T-helper 1 cell treated with Interleukin-12 subunit alpha and Interleukin-12 subunit beta and Interleukin-4 antibody, amounts not matched to agents 30 μg/mL and 1 μg/mL, for 36 hours (primary cell): ENCODE measurements around the gene PIWIL4.
"Not testable (repeated sequence)": the region's sequence is repeated elsewhere in the genome, so short reads cannot be mapped to it uniquely, and the experiment has no call there.

Source experiments
- H3K27ac Mint-ChIP-seq: one replicate; pipeline ENCODE4 v1.8.0; 2021; ENCODE audit warnings: mild to moderate bottlenecking, mixed read lengths
- H3K27me3 Mint-ChIP-seq: one replicate; pipeline ENCODE4 v1.8.0; 2021; ENCODE audit warnings: low read depth, mixed read lengths
- H3K36me3 Mint-ChIP-seq: one replicate; pipeline ENCODE4 v1.8.0; 2021; ENCODE audit warnings: low read depth, mixed read lengths
- H3K4me1 Mint-ChIP-seq: one replicate; pipeline ENCODE4 v1.8.0; 2021; ENCODE audit warnings: low read depth, mixed read lengths
- H3K4me3 Mint-ChIP-seq: one replicate; pipeline ENCODE4 v1.8.0; 2021; ENCODE audit warnings: mild to moderate bottlenecking, moderate library complexity, mixed read lengths
- H3K9me3 Mint-ChIP-seq: one replicate; pipeline ENCODE4 v1.8.0; 2021; ENCODE audit warnings: mixed read lengths

The PIWIL4 gene

DNA sequence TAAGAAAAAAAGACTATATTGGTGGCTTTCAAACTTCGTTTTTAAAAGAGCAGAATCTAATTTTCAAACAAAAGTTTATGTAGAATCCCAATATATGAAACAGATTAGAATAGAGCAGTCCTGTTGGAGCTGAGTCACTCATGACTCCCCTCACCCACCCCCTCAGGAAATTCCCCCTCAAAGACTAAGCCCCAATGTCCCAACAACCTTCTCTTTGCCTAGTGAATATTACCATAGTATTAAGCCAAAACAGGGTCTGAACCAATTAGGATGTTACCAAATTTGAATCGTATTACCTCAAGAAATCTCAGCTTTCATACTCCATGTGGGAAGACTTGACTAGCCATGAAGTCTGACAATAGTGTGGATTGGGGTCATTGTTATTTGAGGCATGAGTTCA lies 7.8 kb upstream of the PIWIL4 start:
- Mint-ChIP-seq H3K27me3 (no peaks in the 10 kb centered on the region), H3K4me3 (no peak overlapping the region), H3K27ac (no peak overlapping the region), H3K36me3 (no peaks in the 10 kb centered on the region), H3K9me3 (no peaks in the 10 kb centered on the region), H3K4me1 (no peaks in the 10 kb centered on the region)

DNA sequence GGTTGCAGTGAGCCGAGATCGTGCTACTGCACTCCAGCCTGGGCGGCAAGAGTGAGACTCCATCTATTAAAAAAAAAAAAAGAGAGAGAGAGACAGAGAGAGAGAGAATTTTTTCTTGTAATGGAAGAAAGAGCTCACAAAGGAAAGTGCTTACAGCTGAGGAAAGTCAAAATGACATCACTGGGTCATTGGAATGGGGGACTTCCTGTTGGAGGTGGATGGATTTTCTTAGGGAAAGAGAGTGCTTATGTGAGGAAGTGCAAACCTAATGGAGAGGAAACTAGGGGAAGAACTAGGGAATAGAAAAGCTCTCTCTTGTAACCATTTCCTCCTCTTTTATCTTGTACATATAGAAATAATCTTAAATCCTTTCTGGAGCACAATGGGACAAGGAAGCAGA lies 6.3 kb upstream of the PIWIL4 start:
- H3K27ac Mint-ChIP-seq, result no peak overlapping the region
- H3K36me3 Mint-ChIP-seq, result no peaks in the 10 kb centered on the region
- H3K4me3 Mint-ChIP-seq, result no peak overlapping the region
- H3K27me3 Mint-ChIP-seq, result no peaks in the 10 kb centered on the region
- H3K4me1 Mint-ChIP-seq, result no peaks in the 10 kb centered on the region
- H3K9me3 Mint-ChIP-seq, result no peaks in the 10 kb centered on the region

DNA sequence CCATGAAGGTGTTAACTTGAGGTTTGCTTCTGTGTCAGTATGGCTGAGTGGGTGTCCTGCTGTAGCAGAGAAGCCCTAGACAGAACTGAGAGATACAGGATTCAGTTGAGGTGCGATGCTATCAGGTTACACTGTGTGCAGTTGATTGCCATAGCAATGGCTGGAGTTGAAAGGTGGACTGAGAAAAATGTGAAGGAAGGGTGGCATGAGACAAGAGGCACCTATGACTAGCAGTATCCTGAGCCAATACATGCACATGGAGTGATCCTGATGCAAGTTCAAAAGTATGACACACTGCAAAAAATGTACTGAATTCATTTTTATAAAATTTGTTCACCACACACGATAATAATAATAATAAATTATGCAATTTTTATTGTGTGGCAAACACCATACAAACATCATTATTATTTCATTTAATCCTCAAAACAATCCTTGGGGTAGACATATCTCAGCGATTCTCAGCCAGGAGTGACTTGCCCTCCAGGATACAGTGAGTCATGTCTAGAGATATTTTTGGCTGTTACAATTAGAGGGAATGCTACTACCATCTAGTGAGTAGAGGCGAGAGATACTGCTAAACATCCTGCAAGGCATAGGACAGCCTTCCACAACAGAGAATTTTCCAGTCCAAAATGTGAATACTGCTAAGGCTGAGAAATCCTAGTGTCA lies 3.9 kb upstream of the PIWIL4 start:
- Mint-ChIP-seq H3K27me3 (no peaks in the 10 kb centered on the region), H3K9me3 (no peaks in the 10 kb centered on the region), H3K4me1 (no peaks in the 10 kb centered on the region), H3K36me3 (no peaks in the 10 kb centered on the region), H3K4me3 (no peak overlapping the region), H3K27ac (no peak overlapping the region)

DNA sequence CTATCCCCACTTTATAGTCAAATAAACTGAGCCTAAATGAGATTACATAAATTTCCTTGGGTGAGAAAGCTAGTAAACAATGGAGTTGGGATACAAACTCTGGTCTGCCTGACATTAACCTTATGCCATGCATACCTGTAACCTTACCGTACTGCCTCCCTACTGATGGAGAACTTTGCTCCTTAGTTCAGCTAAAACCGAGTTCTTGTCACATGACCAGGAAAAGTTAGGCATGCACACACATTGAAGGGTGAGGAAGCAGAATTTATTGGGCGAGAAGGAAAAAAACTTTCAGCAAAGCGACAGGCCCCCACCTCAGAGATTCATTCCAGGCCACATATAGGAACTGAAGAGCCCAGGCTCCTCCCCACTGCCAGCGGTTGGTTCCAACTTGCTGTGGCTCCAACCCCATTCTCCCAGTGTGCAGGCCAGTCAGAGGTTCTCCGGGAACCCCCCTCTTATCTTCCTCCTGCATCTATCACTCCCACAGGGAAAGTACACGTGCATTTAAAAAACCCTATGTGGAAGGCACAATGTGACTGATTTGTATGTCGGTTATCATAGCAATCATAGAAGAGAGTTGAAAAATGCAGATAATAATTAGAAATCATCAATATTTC lies 3.2 kb upstream of the PIWIL4 start:
- H3K4me3 Mint-ChIP-seq, result no peak overlapping the region
- H3K27me3 Mint-ChIP-seq, result no peaks in the 10 kb centered on the region
- H3K27ac Mint-ChIP-seq, result no peak overlapping the region
- no peaks in the 10 kb centered on the region for H3K4me1 Mint-ChIP-seq
- no peaks in the 10 kb centered on the region for H3K9me3 Mint-ChIP-seq
- no peaks in the 10 kb centered on the region for H3K36me3 Mint-ChIP-seq

DNA sequence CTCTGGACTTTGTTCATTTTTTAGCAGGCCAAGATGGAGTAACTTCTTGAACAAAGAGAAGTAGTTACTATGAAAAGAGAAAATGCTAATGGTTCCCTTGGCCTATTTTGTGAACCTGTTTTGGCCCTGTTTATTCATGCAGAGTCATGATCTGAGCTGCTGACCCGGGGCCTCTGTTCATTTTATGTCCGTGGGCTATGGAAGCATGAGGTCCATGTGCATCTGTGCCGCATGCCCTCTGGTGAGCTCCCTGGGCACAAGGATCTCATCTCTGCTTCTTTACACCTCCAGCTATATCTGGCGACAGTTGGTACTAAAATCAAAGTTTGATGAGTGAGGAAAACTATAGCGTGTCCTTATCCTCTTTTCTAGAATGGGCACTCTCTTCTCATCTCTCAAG lies 1.0 kb downstream of the PIWIL4 start:
- no peaks in the 10 kb centered on the region for H3K27me3 Mint-ChIP-seq
- no peaks in the 10 kb centered on the region for H3K9me3 Mint-ChIP-seq
- H3K4me3 Mint-ChIP-seq, result no peak overlapping the region
- no peaks in the 10 kb centered on the region for H3K4me1 Mint-ChIP-seq
- no peak overlapping the region for H3K27ac Mint-ChIP-seq
- no peaks in the 10 kb centered on the region for H3K36me3 Mint-ChIP-seq

DNA sequence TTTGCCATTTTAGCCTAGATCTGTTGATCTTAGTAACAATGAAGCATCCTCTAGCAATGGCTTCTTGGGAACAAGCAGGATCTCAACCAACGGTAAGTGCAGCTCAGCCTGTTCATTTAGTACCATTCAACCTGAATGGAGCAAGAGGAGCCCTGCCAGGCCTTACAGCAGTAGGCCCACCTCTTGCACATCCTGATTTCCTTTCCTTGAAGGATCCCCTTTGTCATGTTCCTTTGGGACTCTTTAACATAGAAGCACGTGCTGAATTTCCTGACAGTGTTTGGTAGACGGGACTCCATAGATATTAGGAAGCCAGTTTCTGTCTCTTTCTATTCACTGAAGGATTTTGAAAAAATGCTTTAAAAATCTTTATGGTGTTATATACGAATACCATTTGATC lies 1.5 kb downstream of the PIWIL4 start:
- Mint-ChIP-seq H3K36me3 (no peaks in the 10 kb centered on the region), H3K9me3 (no peaks in the 10 kb centered on the region), H3K27ac (no peak overlapping the region), H3K27me3 (no peaks in the 10 kb centered on the region), H3K4me1 (no peaks in the 10 kb centered on the region), H3K4me3 (no peak overlapping the region)

DNA sequence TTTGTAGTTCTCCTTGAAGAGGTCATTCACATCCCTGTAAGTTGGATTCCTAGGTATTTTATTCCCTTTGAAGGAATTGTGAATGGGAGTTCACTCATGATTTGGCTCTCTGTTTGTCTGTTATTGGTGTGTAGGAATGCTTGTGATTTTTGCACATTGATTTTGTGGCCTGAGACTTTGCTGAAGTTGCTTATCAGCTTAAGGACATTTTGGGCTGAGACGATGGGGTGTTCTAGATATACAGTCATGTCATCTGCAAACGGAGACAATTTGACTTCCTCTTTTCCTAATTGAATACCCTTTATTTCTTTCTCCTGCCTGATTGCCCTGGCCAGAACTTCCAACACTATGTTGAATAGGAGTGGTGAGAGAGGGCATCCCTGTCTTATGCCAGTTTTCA lies 5.8 kb downstream of the PIWIL4 start:
- not testable (repeated sequence) for H3K9me3 Mint-ChIP-seq, H3K27ac Mint-ChIP-seq, H3K36me3 Mint-ChIP-seq, H3K4me3 Mint-ChIP-seq, H3K4me1 Mint-ChIP-seq, H3K27me3 Mint-ChIP-seq

DNA sequence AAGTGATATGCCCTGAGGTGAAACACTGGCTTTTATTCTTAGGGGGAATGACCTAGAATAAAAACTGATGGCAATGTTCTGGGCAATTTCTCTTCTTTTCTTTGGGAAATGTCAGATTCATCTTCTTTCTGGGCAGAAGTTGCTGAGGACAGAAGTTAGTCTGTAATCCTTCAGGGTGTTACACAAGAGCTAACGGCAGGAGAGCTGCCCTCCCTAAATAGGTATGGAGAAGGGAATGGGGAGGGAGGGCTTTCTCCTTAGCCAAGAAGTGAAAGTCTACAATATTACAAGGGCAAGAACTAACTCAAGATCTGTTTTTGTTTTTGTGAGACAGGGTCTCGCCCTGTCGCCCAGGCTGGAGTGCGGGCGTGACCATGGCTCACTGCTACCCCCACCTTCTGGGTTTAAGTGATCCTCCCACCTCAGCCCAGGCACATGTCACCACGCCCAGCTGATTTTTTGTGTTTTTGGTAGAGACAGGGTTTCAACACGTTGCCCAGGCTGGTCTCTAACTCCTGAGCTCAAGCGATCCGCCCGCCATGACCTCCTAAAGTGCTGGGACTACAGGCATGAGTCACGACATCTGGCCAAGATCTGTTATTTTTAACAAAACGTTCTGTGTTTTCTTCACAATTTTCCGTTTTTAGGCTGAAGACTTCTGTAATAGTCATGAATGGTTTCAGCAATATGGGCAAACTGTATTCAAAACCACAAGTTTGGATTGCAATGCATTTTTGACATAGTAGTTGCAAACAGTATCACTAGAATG lies 7.2 kb downstream of the PIWIL4 start:
- H3K27ac Mint-ChIP-seq, result no peak overlapping the region
- H3K36me3 Mint-ChIP-seq, result no peaks in the 10 kb centered on the region
- no peak overlapping the region for H3K4me3 Mint-ChIP-seq
- H3K9me3 Mint-ChIP-seq, result no peaks in the 10 kb centered on the region
- H3K4me1 Mint-ChIP-seq, result no peaks in the 10 kb centered on the region
- peaks cover 7% of the 10 kb centered on the region for H3K27me3 Mint-ChIP-seq

DNA sequence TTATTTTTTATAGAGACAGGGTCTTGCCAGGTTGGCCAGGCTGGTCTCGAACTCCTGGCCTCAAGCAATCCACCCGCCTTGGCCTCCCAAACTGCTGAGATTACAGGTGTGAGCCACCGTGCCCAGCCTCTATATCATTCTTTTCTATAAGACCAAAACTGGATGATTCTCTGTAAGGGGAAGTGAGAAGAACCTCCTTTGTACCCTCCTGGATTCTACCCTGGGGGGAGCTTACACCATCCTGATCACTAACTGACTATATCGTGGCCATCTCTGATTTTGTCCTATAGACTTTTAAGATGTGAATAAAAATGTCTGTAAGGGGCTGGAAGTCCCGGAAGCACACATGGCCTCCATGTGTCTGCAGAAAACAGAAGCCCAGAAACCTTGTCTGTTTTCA lies 9.1 kb downstream of the PIWIL4 start:
- Mint-ChIP-seq H3K27ac (no peak overlapping the region), H3K36me3 (no peaks in the 10 kb centered on the region), H3K4me3 (no peak overlapping the region), H3K4me1 (no peaks in the 10 kb centered on the region), H3K9me3 (no peaks in the 10 kb centered on the region), H3K27me3 (peaks cover 7% of the 10 kb centered on the region)

DNA sequence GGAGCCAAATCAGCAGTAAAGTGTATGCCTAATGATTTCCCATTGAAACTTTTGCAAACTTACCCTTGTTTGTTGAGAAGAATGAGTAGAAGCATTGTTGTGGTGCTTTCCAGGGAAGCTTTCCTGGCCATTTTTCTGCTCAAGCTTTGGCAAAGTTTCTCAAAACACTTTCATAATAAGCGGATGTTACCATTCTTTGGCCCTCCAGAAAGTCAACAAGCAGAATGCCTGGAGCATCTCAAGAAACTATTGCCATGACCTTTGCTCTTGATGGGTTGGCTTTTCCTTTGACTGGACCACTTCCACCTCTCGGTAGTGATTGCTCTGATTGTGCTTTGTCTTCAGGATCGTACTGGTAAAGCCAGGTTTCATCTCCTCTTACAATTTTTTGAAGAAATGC lies 10.7 kb downstream of the PIWIL4 start:
- no peaks in the 10 kb centered on the region for H3K9me3 Mint-ChIP-seq
- no peaks in the 10 kb centered on the region for H3K4me1 Mint-ChIP-seq
- no peaks in the 10 kb centered on the region for H3K36me3 Mint-ChIP-seq
- H3K27me3 Mint-ChIP-seq, result peaks cover 7% of the 10 kb centered on the region
- H3K4me3 Mint-ChIP-seq, result no peak overlapping the region
- H3K27ac Mint-ChIP-seq, result no peak overlapping the region

DNA sequence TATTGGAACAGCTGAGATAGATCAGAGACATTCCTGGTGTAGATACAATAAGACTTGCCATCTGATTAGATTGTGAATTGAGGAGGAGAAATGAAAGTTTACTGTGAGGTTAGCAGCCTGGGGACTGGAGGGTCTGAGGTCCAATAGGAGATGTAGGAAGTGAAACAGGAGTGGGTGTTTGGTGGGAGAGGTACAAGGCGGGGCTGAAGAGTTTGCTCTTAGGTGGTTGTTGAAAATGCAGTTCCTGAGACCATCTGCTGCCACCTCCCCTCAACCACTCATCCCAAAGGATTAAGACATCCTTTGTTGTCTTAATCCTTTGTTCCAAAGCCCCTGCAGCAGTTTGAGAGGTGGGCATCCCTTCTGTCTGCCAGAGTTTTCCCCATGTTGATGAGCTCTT lies 14.8 kb downstream of the PIWIL4 start:
- no peaks in the 10 kb centered on the region for H3K9me3 Mint-ChIP-seq
- no peaks in the 10 kb centered on the region for H3K36me3 Mint-ChIP-seq
- no peak overlapping the region for H3K4me3 Mint-ChIP-seq
- H3K27ac Mint-ChIP-seq, result no peak overlapping the region
- H3K4me1 Mint-ChIP-seq, result no peaks in the 10 kb centered on the region
- H3K27me3 Mint-ChIP-seq, result no peaks in the 10 kb centered on the region

DNA sequence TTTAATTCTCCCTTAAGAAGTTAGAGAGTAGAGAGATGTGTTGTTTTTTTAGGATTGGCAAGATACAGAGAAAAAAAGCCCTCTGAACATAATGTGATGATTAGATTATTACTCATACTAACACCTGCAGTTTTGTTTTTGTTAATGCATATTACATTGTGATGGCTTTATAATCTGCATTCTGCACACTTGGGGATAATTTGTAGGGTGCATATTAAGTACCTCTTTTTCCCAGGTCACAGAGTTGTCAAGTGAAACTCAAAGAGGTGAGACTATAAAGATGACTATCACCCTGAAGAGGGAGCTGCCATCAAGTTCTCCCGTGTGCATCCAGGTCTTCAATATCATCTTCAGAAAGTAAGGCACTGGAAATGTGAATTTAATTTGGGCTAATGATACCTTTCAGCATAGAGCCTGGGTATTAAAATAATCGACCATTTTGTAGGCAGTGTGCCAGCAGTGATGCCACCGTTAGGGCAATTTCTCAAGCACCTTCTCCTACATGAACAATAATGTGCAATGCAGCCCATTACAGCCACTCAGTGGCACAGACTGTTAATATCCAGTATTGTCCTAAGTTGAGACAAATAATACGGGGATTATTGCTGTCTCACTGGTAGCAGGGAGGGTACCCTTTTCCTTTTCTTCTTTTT lies 16.2 kb downstream of the PIWIL4 start:
- Mint-ChIP-seq H3K27ac (no peak overlapping the region), H3K36me3 (no peaks in the 10 kb centered on the region), H3K4me3 (no peak overlapping the region), H3K9me3 (no peaks in the 10 kb centered on the region), H3K4me1 (no peaks in the 10 kb centered on the region), H3K27me3 (no peaks in the 10 kb centered on the region)

DNA sequence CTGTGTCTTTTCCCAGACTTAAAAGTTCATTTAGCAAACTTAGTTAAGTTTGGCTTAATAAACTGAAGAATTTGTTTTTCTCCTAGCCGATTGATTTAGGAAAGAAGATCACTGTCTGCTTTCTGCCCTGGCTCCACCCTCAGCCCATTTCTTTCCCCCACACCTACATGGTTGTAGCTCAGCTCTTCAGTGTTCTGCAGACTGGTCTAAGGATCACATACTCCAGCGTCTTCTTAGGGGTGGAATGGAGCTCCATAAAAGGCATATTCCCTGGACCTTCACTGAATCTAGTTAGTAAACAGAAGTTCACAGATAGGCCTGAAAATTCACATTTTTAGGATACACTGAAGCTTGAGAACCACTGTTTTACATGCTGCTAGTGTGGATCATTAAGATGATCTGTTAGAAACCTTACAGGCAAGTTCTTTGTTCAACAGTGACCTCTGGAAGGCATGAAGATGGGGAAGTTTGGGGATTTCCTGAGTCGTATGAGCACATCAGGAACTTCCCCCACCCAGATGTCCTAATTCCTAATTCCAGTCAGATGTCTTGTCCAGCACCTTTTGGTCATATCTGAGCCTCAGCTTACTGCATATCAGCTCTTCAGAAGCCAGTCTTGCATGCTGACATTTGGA lies 16.8 kb downstream of the PIWIL4 start:
- no peaks in the 10 kb centered on the region for H3K27me3 Mint-ChIP-seq
- H3K4me3 Mint-ChIP-seq, result no peak overlapping the region

DNA sequence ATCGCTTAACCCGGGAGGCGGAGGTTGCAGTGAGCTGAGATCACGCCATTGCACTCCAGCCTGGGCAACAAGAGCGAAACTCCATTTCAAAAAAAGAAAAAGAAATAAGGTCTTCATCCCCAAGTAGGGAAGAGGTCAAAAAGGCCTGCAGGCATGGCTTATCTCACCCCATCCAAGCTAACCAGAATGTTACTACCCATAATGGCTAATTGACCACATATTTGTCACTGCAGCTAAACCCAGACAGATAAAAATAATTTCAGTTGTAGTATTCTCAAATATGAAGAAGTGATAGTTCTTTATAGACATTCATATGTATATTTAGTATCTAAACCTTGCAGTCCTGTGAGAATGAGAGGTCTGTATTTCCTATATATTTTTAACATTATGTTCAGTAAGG lies 17.8 kb downstream of the PIWIL4 start:
- Mint-ChIP-seq H3K27me3 (no peaks in the 10 kb centered on the region), H3K36me3 (no peaks in the 10 kb centered on the region), H3K4me1 (no peaks in the 10 kb centered on the region), H3K4me3 (no peak overlapping the region), H3K9me3 (no peaks in the 10 kb centered on the region), H3K27ac (no peak overlapping the region)

More for the DNA sequence above, 16.8 kb downstream of the PIWIL4 start:
- Mint-ChIP-seq H3K4me1 (no peaks in the 10 kb centered on the region), H3K27ac (no peak overlapping the region), H3K36me3 (no peaks in the 10 kb centered on the region), H3K9me3 (no peaks in the 10 kb centered on the region)
